ENCODE results near the gene MRGPRG. TPM values are rescaled to one million over a fixed set of nuclear protein-coding genes. Genes with fewer than 3 reads are reported as not detected.

MRGPRG gene
- total and polyA plus RNA-seq, 4 donors = not detected

GRCh38 chr11:3188496-3189195 is 30.0 kb downstream of the MRGPRG start:
- H3K4me3 ChIP-seq (ENCODE audit: low read depth, low read length) = no peak overlapping the region
- 52% methylated on average over 11 of the region's 17 CpGs for WGBS (ENCODE audit: insufficient coverage)
- H3K27me3 ChIP-seq (ENCODE audit: control insufficient read depth, insufficient read depth, low read length) = peaks cover 3% of the 10 kb centered on the region
- no peaks in the 10 kb centered on the region for H3K36me3 ChIP-seq (ENCODE audit: control insufficient read depth, insufficient read depth, low read length)
- H3K27ac ChIP-seq (ENCODE audit: low read depth, low read length) = no peak overlapping the region
- no peak for DNase-seq (ENCODE audit: low read depth in 4 of 6, low spot score in 6 of 6)
- no peaks in the 10 kb centered on the region for H3K9me3 ChIP-seq (ENCODE audit: control insufficient read depth, insufficient read depth, low read length)
- peaks cover 11% of the 10 kb centered on the region for H3K4me1 ChIP-seq (ENCODE audit: control insufficient read depth, insufficient read depth, low read length)

- Histone ChIP-seq H3K27me3 (ENCODE audit: control insufficient read depth, insufficient read depth, low read length) (no peaks in the 10 kb centered on the region), H3K4me3 (ENCODE audit: low read depth, low read length) (no peak overlapping the region), H3K9me3 (ENCODE audit: control insufficient read depth, insufficient read depth, low read length) (no peaks in the 10 kb centered on the region), H3K4me1 (ENCODE audit: control insufficient read depth, insufficient read depth, low read length) (peaks cover 11% of the 10 kb centered on the region), H3K27ac (ENCODE audit: low read depth, low read length) (no peak overlapping the region), H3K36me3 (ENCODE audit: control insufficient read depth, insufficient read depth, low read length) (no peaks in the 10 kb centered on the region)
- no peak for DNase-seq (ENCODE audit: low read depth in 4 of 6, low spot score in 6 of 6)
- WGBS (ENCODE audit: insufficient coverage) = 80% methylated on average over 8 of the region's 11 CpGs
These were observed 32.3 kb downstream of the MRGPRG start for GRCh38 chr11:3186166-3186953.

GRCh38 chr11:3184732-3185347 is 33.8 kb downstream of the MRGPRG start:
- H3K27ac ChIP-seq (ENCODE audit: low read depth, low read length) = no peak overlapping the region
- no CpG with 5 or more reads among the region's 11 CpGs for WGBS (ENCODE audit: insufficient coverage)
- H3K4me1 ChIP-seq (ENCODE audit: control insufficient read depth, insufficient read depth, low read length) = peaks cover 11% of the 10 kb centered on the region

GRCh38 chr11:3183523-3183922 is 35.1 kb downstream of the MRGPRG start:
- no peak overlapping the region for H3K27ac ChIP-seq (ENCODE audit: low read depth, low read length)
- peaks cover under 1% of the 10 kb centered on the region for H3K4me1 ChIP-seq (ENCODE audit: control insufficient read depth, insufficient read depth, low read length)
- no peaks in the 10 kb centered on the region for H3K9me3 ChIP-seq (ENCODE audit: control insufficient read depth, insufficient read depth, low read length)
- WGBS (ENCODE audit: insufficient coverage) = 95% methylated on average over 5 of the region's 6 CpGs
- H3K36me3 ChIP-seq (ENCODE audit: control insufficient read depth, insufficient read depth, low read length) = no peaks in the 10 kb centered on the region
- no peak for DNase-seq (ENCODE audit: low read depth in 4 of 6, low spot score in 6 of 6)
- H3K27me3 ChIP-seq (ENCODE audit: control insufficient read depth, insufficient read depth, low read length) = no peaks in the 10 kb centered on the region
- H3K4me3 ChIP-seq (ENCODE audit: low read depth, low read length) = no peak overlapping the region

More at GRCh38 chr11:3184732-3185347, 33.8 kb downstream of the MRGPRG start:
- no peak for DNase-seq (ENCODE audit: low read depth in 4 of 6, low spot score in 6 of 6)
- H3K9me3 ChIP-seq (ENCODE audit: control insufficient read depth, insufficient read depth, low read length) = no peaks in the 10 kb centered on the region
- H3K4me3 ChIP-seq (ENCODE audit: low read depth, low read length) = no peak overlapping the region
- no peaks in the 10 kb centered on the region for H3K27me3 ChIP-seq (ENCODE audit: control insufficient read depth, insufficient read depth, low read length)
- no peaks in the 10 kb centered on the region for H3K36me3 ChIP-seq (ENCODE audit: control insufficient read depth, insufficient read depth, low read length)

GRCh38 chr11:3182462-3182852 is 36.2 kb downstream of the MRGPRG start:
- H3K4me3 ChIP-seq (ENCODE audit: low read depth, low read length) = no peak overlapping the region
- H3K4me1 ChIP-seq (ENCODE audit: control insufficient read depth, insufficient read depth, low read length) = no peaks in the 10 kb centered on the region
- no peaks in the 10 kb centered on the region for H3K9me3 ChIP-seq (ENCODE audit: control insufficient read depth, insufficient read depth, low read length)
- no peaks in the 10 kb centered on the region for H3K27me3 ChIP-seq (ENCODE audit: control insufficient read depth, insufficient read depth, low read length)
- DNase-seq (ENCODE audit: low read depth in 4 of 6, low spot score in 6 of 6) = no peak
- 92% methylated on average over 4 of the region's 4 CpGs for WGBS (ENCODE audit: insufficient coverage)
- H3K27ac ChIP-seq (ENCODE audit: low read depth, low read length) = no peak overlapping the region
- H3K36me3 ChIP-seq (ENCODE audit: control insufficient read depth, insufficient read depth, low read length) = no peaks in the 10 kb centered on the region

- Histone ChIP-seq H3K27ac (ENCODE audit: low read depth, low read length) (no peak overlapping the region), H3K36me3 (ENCODE audit: control insufficient read depth, insufficient read depth, low read length) (no peaks in the 10 kb centered on the region), H3K27me3 (ENCODE audit: control insufficient read depth, insufficient read depth, low read length) (no peaks in the 10 kb centered on the region), H3K4me3 (ENCODE audit: low read depth, low read length) (no peak overlapping the region), H3K4me1 (ENCODE audit: control insufficient read depth, insufficient read depth, low read length) (no peaks in the 10 kb centered on the region), H3K9me3 (ENCODE audit: control insufficient read depth, insufficient read depth, low read length) (no peaks in the 10 kb centered on the region)
- WGBS (ENCODE audit: insufficient coverage) = 89% methylated on average over 5 of the region's 12 CpGs
- DNase-seq (ENCODE audit: low read depth in 4 of 6, low spot score in 6 of 6) = no peak
These were observed 36.7 kb downstream of the MRGPRG start for GRCh38 chr11:3181725-3182461.

GRCh38 chr11:3180869-3181268 is 37.7 kb downstream of the MRGPRG start:
- DNase-seq (ENCODE audit: low read depth in 4 of 6, low spot score in 6 of 6) = no peak
- no peaks in the 10 kb centered on the region for H3K36me3 ChIP-seq (ENCODE audit: control insufficient read depth, insufficient read depth, low read length)
- no peaks in the 10 kb centered on the region for H3K9me3 ChIP-seq (ENCODE audit: control insufficient read depth, insufficient read depth, low read length)
- H3K4me3 ChIP-seq (ENCODE audit: low read depth, low read length) = no peak overlapping the region
- H3K4me1 ChIP-seq (ENCODE audit: control insufficient read depth, insufficient read depth, low read length) = no peaks in the 10 kb centered on the region
- no peak overlapping the region for H3K27ac ChIP-seq (ENCODE audit: low read depth, low read length)
- H3K27me3 ChIP-seq (ENCODE audit: control insufficient read depth, insufficient read depth, low read length) = no peaks in the 10 kb centered on the region
- 94% methylated on average over 3 of the region's 5 CpGs for WGBS (ENCODE audit: insufficient coverage)

GRCh38 chr11:3178349-3178748 is 40.3 kb downstream of the MRGPRG start:
- no peak overlapping the region for H3K27ac ChIP-seq (ENCODE audit: low read depth, low read length)
- H3K9me3 ChIP-seq (ENCODE audit: control insufficient read depth, insufficient read depth, low read length) = no peaks in the 10 kb centered on the region
- no peaks in the 10 kb centered on the region for H3K4me1 ChIP-seq (ENCODE audit: control insufficient read depth, insufficient read depth, low read length)
- H3K27me3 ChIP-seq (ENCODE audit: control insufficient read depth, insufficient read depth, low read length) = no peaks in the 10 kb centered on the region
- no CpG with 5 or more reads among the region's 2 CpGs for WGBS (ENCODE audit: insufficient coverage)
- no peak for DNase-seq (ENCODE audit: low read depth in 4 of 6, low spot score in 6 of 6)
- H3K36me3 ChIP-seq (ENCODE audit: control insufficient read depth, insufficient read depth, low read length) = no peaks in the 10 kb centered on the region
- no peak overlapping the region for H3K4me3 ChIP-seq (ENCODE audit: low read depth, low read length)

- Histone ChIP-seq H3K4me1 (ENCODE audit: control insufficient read depth, insufficient read depth, low read length) (no peaks in the 10 kb centered on the region), H3K27ac (ENCODE audit: low read depth, low read length) (no peak overlapping the region), H3K36me3 (ENCODE audit: control insufficient read depth, insufficient read depth, low read length) (no peaks in the 10 kb centered on the region), H3K4me3 (ENCODE audit: low read depth, low read length) (no peak overlapping the region), H3K9me3 (ENCODE audit: control insufficient read depth, insufficient read depth, low read length) (no peaks in the 10 kb centered on the region), H3K27me3 (ENCODE audit: control insufficient read depth, insufficient read depth, low read length) (no peaks in the 10 kb centered on the region)
- no peak for DNase-seq (ENCODE audit: low read depth in 4 of 6, low spot score in 6 of 6)
- no CpG with 5 or more reads among the region's 2 CpGs for whole genome bisulfite sequencing (ENCODE audit: insufficient coverage)
These were observed 40.7 kb downstream of the MRGPRG start for GRCh38 chr11:3177931-3178330.
